ENCODE results near the gene GPR132. TPM values are rescaled to one million over a fixed set of nuclear protein-coding genes. Genes with fewer than 3 reads are reported as not detected.

GPR132 gene
- total RNA-seq, 1 experiment from 2014 or later, result 0.20 TPM

GRCh38 chr14:105050551-105050897, 14.7 kb downstream of the GPR132 start:
- no peak overlapping the region for H2AK5ac ChIP-seq (ENCODE audit: insufficient read length, low read length)
- H4K20me1 ChIP-seq (ENCODE audit: control insufficient read depth, insufficient read depth, insufficient read length), result no peaks in the 10 kb centered on the region
- H2BK20ac ChIP-seq (ENCODE audit: low read depth, low read length, poor library complexity, severe bottlenecking), result no peak overlapping the region
- no peak overlapping the region for H3K18ac ChIP-seq (ENCODE audit: insufficient read length, low read depth, low read length)
- Mint-ChIP-seq H3K36me3 (ENCODE audit: insufficient read depth in 1 of 3, low read depth in 3 of 3) (no peaks in the 10 kb centered on the region; a peak in 1 of 7 replicates), H3K9me3 (no peaks in the 10 kb centered on the region), H3K27ac (no peak overlapping the region), H3K4me1 (peaks cover 4 to 7% of the 10 kb centered on the region in 2 experiments), H3K27me3 (ENCODE audit: low read depth) (peaks cover 17% of the 10 kb centered on the region), H3K4me3 (no peak overlapping the region)
- H3K23me2 ChIP-seq (ENCODE audit: insufficient read length, low read depth, low read length, poor library complexity, severe bottlenecking), result no peaks in the 10 kb centered on the region
- H4K5ac ChIP-seq (ENCODE audit: insufficient read length, low read depth, low read length), result no peak overlapping the region
- H3K23ac ChIP-seq (ENCODE audit: insufficient read length, low read depth, low read length), result no peak overlapping the region
- no peak overlapping the region for H3K14ac ChIP-seq (ENCODE audit: insufficient read depth, low read length)
- H3K79me2 ChIP-seq (ENCODE audit: insufficient read depth, low read length), result no peaks in the 10 kb centered on the region
- H2BK120ac ChIP-seq (ENCODE audit: low read depth, low read length, poor library complexity, severe bottlenecking), result no peak overlapping the region
- H3K27me3 ChIP-seq (ENCODE audit: insufficient read depth, low read length), result peaks cover 5% of the 10 kb centered on the region
- no peak overlapping the region for H4K91ac ChIP-seq (ENCODE audit: insufficient read length, low read depth, low read length)
- no peak overlapping the region for H2BK5ac ChIP-seq (ENCODE audit: insufficient read length, low read length)
- no peak overlapping the region for H3T11ph ChIP-seq (ENCODE audit: low read length)
- no peak for TF ChIP-seq CTCF (conservative IDR thresholded peaks at IDR 0.05)
- H2AFZ ChIP-seq (ENCODE audit: low read length), result no peak overlapping the region
- H2BK15ac ChIP-seq (ENCODE audit: low read depth, low read length), result no peak overlapping the region
- H3K9me3 ChIP-seq (ENCODE audit: control insufficient read depth, low read depth, low read length), result no peaks in the 10 kb centered on the region
- H3K4ac ChIP-seq (ENCODE audit: low read depth, low read length), result no peak overlapping the region
- no peak overlapping the region for H3K56ac ChIP-seq (ENCODE audit: insufficient read length, low read depth, low read length)
- H3K4me2 ChIP-seq (ENCODE audit: insufficient read depth, insufficient read length, low read length), result no peak overlapping the region
- no peak overlapping the region for H4K8ac ChIP-seq (replicated peaks; ENCODE audit: insufficient read length, low read depth, low read length)
- no peak for DNase-seq
- no peaks in the 10 kb centered on the region for H3K4me1 ChIP-seq (ENCODE audit: insufficient read depth, low read length)
- H3K79me1 ChIP-seq (ENCODE audit: insufficient read depth, low read depth, low read length, poor library complexity, severe bottlenecking), result no peaks in the 10 kb centered on the region
- H3K9ac ChIP-seq (ENCODE audit: extremely low read depth, insufficient read length, low read length), result no peak overlapping the region
- no peak overlapping the region for H3K27ac ChIP-seq (ENCODE audit: insufficient read length, low read depth, low read length)
- no peak overlapping the region for H2BK12ac ChIP-seq (ENCODE audit: insufficient read length, low read depth, low read length)
- no CpG with 5 or more reads among the region's 10 CpGs for WGBS (ENCODE audit: extremely low coverage, insufficient read length, low lambda C conversion rate)

All from H9 (cell line).